ENCODE measurements around the gene LRP1. TPM values are rescaled to one million over a fixed set of nuclear protein-coding genes. Genes with fewer than 3 reads are reported as not detected.

LRP1 gene
- total and polyA plus RNA-seq, 2 of the 13 experiments (the other 11 are each of a cell fraction or from before 2014, with no cell fraction given) = 14.7 to 30.8 TPM

GRCh38 chr12:57078519-57079404 is 49.5 kb upstream of the LRP1 start, which contains the start of gene NEMP1 (continued):
- TF ChIP-seq AHDC1 (CRISPR knock-in tag; IDR thresholded peaks at IDR 0.05; ENCODE audit: borderline replicate concordance) (0 out of 2 replicates have a peak, but pooled peaks have one; percentile 10), GMEB2 (CRISPR knock-in tag; IDR thresholded peaks at IDR 0.05; ENCODE audit: low read depth) (no peak), ATF5 (CRISPR knock-in tag; IDR thresholded peaks at IDR 0.05; ENCODE audit: low read depth) (no peak), ZSCAN22 (CRISPR knock-in tag; IDR thresholded peaks at IDR 0.05) (no peak), PAF1 (CRISPR knock-in tag; IDR thresholded peaks at IDR 0.05) (no peak), ZNF546 (CRISPR knock-in tag; conservative IDR thresholded peaks at IDR 0.05) (0 out of 2 replicates have a peak, but pooled peaks have one; percentile 28), ZNF30 (CRISPR knock-in tag; IDR thresholded peaks at IDR 0.05) (no peak), ZNF296 (CRISPR knock-in tag; conservative IDR thresholded peaks at IDR 0.05) (no peak; the same call in 1 of the 2 replicates), SMYD3 (CRISPR knock-in tag; IDR thresholded peaks at IDR 0.05) (peak; percentile 78; the same call in 1 of the 2 replicates), NFAT5 (CRISPR knock-in tag; IDR thresholded peaks at IDR 0.05) (no peak), ZNF354B (CRISPR knock-in tag; IDR thresholded peaks at IDR 0.05) (0 out of 2 replicates have a peak, but pooled peaks have one; percentile 56), ZMYM4 (CRISPR knock-in tag; IDR thresholded peaks at IDR 0.05) (peak; percentile 71)

Measured in HepG2 (cell line).